Stimulated activated CD8-positive, alpha-beta memory T cell treated with anti-CD3 and anti-CD28 coated beads, Interleukin-15, amount 100 ng/mL, for 4 hours (primary cell): Measurements from ENCODE around the gene MAP7D1.
A peak's percentile ranks its signal among the peaks of the same experiment; 100 is the strongest.

Experiments used
- DNase-seq, 2 donors: peaks; one replicate each; pipeline ENCODE4 v3.0.0-alpha.2; 2020; ENCODE audit warnings: low read depth in 2 of 2

Gene MAP7D1

DNA sequence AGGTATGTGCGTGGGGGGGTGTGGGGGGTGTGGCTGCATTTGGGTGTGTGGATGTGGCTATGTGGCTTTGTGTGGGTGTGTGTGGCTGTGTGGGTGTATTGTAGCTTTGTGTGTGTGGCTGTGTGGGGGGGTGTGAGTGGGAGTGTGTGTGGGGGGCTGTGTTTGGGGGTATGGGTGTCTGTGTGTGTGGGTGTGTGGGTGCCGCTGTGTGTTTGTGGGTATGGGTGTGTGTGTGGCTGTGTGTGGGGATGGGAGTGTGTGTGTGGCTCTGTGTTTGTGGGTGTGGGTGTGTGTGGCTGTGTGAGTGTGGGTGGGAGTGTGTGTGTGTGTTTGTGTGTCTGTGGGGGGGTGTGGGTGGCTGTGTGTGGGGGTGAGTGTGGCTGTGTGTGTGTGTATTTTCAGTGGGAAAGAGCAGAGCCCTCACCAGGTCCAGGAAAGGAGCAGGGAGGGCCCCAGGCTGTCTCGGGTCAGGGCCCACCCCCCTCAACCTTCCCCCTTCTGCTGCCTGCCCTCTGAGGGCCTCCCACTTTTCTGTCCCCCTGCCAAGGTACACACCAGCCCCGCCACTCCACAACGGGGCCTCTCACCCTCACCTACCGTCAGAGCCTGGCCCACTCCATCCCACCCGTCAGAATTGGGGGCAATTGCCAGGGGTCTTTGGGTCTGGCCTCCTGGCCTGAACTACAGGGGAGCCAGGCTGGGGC, 29.0 kb upstream of the MAP7D1 start:
- no peak for DNase-seq

DNA sequence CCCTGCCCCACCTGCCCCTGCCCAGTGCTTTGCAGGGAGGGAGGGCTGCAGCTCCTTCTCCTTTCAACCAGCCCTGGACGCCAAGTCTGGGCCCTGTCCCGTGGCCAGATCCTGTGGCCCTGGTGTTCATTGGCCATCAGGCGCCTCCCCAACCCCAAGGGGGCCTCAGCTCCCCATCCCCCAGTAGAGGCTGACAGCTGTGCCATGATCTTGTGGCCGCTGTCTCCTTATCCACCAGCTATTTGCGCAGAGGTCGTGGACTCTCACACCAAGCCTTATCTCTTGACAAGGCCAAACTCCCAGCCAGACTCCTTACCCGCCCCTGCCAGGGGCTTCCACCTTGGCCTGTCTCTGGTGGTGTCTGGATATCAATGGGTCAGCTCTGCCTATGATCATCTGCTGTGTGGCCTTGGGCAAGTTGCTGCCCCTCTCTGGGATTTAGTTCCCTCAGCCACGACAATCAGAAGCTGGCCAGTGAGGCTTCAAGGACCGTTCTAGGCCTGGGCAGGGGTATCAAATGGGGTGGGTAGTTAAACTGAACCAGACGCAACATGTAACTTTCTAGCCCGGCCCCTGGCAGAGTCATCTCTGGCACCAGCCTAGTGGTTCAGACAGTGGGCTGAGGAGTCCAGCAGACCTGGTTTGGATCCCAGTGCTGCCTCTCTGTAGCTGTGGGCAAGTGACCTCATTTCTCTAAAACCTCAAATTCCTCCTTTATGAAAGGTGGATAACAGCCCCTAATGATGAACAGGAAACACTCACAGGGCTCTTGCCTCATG, 27.6 kb upstream of the MAP7D1 start:
- DNase-seq: no peak

DNA sequence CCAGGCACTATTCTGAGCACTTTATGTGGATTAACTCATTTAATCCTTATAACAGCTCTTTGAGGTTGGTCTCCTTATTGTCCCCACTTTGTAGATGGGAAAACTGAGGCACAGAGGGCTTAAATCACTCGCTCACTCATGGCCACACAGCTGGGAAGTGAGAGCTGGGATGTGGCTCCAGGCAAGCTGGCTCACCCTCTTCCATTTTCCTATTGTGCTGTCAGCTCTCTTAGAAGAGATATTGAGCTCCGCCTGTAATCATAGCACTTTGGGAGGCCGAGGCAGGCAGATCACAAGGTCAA, 27.1 kb upstream of the MAP7D1 start:
- DNase-seq: no peak

DNA sequence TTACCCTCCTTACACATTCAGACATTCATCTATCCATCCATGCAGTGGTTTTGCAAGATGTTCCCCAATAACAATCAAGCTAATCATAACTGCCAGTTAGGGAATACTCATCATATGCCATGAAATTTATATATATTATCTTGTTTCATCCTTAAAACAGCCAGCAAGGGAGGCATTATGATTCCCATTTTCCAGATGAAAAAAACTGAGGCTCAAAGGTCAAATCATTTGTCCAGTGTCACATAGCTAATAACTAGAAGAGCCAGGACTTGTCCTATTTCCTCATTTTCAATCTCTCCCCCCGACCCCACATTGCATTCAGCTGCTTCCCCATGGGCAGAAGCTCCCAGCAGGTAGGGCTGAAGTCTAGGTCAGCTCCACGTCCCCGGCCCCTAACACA, 23.9 kb upstream of the MAP7D1 start:
- DNase-seq: no peak

DNA sequence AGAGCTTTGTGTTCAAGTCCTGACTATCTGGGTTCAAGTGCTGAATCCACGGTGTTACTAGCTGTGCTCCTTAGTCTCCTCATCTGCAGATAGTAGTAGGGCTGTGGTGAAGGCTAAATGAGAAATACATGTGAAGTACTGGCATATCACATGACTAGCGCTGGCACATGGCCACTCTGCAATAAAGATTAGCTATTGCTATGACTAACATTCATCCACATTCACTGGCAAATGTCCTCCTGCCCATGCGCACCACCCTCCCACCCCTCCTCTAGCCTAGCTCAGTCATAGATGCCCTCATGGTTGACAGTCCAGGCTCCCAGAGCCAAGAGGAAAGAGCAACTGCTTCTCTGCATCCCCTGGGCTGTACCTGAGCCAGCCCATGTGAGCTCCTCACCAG, 22.5 kb upstream of the MAP7D1 start:
- DNase-seq: no peak

DNA sequence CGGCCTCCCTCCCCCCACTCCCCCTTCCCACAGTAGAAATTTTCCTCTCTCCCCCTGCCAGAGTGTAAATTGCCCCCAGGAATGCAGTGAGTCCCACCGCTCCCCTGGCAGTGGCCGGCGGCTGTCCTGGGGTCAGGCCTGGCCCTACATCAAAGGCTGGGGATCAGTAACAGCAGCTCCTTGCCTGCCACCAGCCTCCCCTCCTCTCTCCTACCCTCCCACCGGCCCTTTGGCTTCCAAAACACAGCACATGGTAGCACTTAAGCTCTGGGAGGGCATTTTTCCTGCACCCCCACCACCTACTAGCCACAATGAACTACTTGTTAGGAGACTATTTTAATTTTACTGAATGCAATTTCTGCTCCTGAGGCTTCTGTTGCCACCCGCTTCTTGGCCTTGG, 21.9 kb upstream of the MAP7D1 start:
- DNase-seq: no peak

DNA sequence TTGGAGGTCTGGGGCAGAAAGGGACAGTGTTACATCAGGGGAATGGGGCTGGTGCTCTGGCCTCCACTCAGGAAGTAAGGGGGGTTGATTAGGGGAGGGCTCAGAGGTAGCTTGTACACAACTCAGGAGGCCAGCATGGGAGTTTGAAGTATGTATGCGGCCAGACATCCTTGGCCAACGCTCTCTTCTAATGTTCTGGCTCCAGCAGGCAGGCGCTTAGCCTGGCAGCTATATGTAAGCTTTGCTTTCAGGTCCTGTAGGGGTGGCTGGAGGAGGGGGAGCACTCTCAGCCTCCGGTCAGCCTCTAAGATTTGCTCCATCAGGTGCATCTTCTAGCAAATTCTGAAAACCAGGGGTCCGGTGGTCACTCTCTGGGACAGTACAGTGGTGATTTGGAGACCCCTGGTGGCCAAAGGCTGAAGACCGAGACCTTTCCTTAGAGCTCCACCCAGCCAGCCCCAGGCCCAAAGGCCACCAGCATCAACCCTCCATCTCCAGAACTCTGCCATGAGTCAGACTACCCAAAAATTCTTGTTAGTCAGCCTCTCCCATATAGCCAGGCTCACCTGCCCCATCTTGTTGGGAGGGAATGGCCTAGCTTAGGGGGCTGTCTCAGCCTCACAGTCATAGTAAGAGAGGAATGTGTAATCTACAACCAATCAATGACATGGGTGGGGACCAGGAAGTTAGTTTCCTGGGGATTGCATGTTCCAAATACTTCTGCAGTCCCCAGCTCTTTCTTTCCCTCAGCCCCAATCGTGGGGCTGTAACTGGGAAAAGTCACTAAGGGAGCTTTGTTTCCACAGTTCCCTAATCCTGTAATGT, 21.2 kb upstream of the MAP7D1 start:
- no peak for DNase-seq

DNA sequence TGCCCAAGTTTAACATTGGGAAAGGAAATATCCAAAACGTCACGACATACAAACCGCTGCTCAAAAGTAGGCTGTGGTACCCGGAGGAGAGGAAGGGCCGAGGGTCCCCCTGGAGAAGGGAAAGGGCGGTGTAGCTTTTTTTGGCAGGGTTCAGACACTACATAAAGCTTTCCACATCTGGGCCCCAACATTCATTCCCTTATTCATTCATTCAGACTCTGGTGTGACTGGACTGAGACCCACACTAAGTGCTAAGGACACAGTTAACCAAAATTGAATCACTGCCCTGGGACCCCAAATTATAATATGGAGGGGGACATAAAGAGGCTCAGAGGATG, 20.7 kb upstream of the MAP7D1 start:
- DNase-seq: no peak

DNA sequence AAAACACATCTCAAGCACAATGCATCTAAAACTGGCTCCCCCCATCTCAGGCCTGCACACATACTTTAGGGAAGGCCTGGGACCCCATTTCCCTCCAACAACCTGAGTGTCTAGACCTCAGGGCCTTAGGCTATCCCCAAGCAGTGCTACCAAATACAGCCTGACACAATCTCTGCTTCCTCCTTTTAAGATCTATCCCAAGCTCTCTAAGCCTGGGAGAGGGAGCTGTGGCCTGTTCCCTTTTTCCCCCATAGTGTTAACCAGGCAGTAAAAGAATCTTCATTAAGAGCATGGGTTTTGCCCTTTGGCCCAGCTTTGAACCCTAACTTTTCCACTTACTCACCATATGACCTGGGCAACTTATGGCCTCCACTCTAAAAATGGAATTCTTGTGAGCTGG, 20.2 kb upstream of the MAP7D1 start:
- DNase-seq: no peak

DNA sequence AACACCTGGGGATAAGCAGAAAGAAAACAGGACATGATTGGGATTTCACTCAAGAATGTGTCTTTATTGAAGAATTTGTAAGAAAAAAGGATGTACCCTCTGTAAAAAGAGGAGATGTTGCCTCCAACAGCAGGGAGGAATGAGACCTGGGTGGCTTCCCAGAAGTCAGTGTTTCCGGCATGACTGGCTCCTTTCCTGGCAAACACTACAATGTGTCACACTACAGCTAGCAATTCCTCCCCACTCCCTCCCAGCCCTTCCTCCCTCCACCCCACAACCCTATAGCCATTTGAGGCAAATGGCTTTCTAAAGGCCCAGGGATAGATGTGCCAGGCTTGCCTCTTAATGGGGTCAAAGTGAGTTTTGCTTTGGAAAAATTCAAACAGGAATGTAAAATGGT, 19.4 kb upstream of the MAP7D1 start:
- no peak for DNase-seq

DNA sequence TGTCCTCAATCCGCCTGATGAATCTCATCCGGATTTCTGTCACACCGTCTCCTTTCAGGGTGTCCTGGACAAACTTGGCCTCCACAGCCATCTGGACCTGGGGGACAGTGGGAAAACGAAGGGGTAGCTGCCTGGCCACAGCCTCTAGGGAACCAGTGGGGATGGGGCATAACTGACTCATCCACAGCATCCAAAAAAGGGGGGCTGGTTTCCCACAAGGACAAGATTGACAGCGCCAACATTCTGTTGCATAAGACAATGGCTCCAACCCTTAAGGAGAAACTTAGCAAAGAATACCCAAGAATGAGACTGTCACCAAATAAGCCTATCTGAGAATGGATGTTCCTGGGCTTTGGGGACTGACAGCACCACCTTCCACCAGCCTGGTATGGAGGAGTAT, 18.7 kb upstream of the MAP7D1 start:
- DNase-seq: no peak

DNA sequence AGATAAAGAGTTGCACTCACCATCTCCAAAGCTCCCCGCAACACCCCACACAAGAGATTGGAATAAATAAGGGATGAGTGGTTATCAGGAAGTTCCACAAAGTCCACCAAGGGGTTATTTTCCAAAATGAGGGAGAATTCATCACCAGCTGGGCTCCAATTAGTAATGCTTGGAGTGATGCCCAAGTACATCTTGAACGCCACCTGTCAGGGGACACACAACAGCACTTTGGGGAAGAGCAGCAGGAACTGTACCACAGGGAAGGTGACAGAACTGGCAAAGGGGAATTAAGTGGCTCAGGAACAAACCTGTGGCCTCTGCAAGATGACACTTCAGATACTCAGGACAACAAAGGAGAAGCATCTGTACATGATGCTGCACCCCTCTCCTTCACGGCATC, 18.2 kb upstream of the MAP7D1 start:
- no peak for DNase-seq

DNA sequence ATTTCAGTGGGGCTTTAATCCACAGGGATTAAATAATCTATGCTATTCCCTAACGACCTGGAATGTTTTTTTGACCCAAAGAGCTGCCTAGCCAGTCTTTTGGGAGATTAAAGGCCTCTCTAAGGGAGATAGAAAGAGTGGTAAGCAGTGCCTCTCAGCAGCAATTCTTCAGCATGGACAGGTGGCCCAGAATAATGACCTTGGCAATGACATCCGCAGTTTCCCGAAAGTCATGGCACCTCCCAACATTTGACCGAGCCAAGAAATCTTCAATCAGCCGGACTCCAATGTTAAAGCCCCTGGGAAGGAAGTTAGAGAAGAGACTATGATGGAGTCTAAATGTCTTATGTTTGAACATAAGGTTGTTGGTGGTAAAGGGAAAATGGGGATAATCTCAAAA, 16.4 kb upstream of the MAP7D1 start:
- DNase-seq: no peak

DNA sequence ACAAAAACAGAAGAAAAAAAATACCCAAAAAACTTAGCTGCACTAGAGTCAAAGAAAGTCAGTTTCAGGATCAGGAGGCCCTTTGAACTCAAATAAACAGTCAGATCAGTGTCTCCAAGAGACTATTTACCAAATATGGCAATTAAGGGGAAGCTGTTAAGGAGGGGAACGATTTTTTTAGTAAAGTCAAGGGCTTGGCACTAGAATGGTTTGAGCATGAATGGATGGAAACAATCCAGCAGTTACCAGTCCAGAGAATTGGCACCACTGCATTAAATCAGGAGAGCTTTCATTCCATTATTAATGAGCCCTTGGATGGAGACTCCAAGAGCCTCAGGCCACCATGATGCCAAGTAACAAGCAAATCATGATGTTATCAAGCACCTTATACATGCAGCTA, 13.8 kb upstream of the MAP7D1 start:
- no peak for DNase-seq

DNA sequence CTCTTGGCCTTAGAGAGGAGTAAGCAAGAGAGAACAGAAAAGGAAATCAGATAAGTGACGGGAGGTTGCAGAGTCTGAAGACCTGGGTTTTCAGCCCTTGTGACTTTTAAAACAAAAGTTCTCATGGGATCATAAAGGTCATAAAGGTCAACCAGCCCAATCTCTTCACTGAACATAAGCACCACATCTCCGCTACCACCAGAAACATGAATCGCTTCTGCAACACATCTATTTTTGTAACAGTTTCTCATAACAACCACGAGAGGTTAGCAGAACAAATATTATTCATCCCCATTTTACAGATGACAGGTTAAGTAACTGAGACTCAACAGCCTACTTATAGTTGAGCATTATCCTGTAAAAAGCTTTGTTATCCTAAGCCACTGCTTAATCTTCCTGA, 12.5 kb upstream of the MAP7D1 start:
- no peak for DNase-seq

DNA sequence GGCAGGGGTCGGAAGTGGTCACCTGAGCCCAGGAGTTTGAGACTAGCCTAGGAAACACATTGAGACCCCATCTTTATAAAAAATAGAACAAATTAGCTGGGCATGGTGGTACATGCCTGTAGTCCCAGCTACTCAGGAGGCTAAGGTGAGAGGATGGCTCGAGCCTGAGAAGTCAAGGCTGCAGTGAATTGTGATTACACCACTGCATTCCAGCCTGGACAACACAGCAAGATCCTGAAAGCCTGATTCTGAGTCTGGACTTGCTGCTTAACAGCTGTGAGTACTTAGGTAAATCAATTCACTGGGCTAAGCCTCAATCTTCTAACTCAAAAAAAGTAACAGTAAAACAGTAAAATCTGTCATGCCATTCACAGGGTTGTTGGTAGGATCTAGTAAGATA, 11.5 kb upstream of the MAP7D1 start:
- no peak for DNase-seq

DNA sequence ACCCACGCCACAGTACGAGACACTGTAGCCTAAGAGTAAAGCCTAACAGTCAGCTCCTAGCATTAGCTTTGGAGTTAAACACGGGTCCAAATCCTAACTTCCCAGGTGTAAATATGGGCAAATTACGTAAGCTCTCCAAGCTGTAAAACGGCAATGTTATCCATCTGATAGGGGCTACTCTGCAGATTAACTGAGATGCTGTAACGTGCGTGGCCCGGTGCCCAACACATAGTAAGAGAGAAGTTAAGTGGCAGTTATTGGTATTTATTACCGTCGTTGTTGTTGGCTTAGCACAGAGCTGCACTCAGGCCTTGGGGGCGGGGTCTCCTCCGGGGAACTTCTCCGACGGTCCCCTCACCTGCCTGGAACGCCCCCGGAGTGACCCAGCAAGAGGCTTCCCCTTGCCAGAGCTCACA, 7.1 kb upstream of the MAP7D1 start:
- no peak for DNase-seq

DNA sequence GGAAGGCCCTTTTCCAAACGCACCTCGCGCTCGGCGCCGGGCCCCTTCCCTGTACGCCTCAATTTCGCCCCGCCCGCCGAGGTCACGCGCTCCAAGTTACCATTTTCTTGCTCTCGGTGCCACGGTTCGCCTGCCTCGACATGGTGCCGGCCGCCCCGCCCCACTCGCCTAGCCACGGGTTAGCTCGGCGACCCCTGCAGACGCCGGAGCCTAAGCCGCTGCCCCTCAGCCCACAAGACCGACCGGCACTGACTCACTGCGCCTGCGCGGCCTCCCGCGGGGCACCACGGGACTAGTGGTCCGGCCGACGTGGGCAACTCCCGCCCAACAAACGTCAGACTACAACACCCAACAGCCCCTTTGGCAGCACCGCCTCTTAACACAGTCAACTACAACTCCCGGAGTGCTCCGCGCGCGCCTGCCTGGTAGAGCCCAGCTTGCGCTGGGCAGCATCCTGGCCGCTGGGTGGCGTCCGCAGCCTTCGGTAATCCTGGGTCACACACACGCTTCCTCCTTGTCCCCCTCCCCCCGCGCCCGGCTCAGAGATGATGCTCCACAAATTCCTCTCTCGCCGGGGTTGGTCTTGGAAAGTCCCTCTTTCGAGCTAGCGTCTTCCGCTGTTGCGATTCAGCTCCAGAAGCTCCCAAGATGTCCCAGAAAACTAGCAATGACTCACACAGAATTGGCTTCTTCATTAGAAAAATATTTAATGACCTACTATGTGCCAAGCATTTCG, 6.6 kb upstream of the MAP7D1 start, which contains the start of gene TRAPPC3:
TRAPPC3 (minus strand) TSS at position 250 of the 736 bp plus-strand sequence; CDS start at position 142, 108 bp downstream.
- peak; percentile 99 for DNase-seq

DNA sequence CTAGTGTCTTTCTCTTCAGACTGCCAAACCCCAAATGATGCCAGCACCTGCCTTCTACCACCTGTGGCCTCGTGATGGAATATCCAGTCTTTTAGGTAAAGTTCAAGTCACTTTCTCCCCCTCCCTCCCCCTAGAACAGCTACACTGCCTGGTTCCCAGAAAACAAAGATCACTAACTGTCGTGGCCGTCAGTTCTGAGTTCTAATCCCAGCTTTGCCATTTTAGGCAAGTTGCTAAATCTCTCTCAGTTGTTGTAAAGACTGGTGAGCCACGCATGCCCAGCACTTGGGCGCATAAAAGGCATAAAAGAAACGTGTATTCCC, 6.0 kb upstream of the MAP7D1 start:
- no peak for DNase-seq

DNA sequence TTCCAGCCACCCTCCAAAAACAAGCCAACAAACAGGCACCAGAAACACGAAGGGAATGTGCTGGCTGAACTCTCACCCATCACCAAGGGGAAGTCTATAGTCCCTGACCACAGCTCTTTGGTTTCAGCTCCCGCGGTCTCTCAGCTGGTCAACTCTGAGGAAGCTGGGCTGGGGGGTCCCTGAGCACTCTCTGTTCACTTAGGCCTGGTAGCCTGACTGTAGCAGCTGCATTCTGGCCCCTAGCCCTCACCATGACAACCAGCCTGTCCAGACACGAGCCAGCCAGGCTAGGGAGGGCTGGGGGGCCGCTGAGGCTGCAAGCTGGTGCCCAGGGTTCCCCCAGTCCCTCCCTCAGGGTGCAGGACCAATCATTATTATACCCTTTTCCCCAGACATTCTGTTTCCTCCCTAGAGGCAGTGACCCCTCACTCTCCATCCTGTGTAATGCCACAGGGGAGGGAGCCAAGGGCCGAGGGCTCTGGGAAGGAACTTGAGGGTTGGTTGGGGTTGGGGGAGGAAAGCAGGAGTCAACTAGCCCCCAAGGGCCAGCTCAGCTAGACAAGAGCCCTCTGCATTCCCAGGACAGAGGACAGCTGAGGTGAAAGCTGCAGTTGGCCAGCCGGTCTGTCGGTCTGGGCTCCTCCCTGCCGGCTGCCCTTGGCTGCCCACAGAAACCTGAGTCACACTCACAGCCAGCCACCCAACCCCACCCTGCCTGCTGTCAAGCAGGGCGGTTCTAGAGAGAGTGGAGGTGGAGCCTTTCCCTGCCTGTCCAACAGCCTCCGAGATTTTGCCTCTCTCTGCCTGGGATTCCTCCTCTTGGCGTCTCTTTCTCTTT, 5.4 kb upstream of the MAP7D1 start:
- DNase-seq: peak; percentile 50 to 52

DNA sequence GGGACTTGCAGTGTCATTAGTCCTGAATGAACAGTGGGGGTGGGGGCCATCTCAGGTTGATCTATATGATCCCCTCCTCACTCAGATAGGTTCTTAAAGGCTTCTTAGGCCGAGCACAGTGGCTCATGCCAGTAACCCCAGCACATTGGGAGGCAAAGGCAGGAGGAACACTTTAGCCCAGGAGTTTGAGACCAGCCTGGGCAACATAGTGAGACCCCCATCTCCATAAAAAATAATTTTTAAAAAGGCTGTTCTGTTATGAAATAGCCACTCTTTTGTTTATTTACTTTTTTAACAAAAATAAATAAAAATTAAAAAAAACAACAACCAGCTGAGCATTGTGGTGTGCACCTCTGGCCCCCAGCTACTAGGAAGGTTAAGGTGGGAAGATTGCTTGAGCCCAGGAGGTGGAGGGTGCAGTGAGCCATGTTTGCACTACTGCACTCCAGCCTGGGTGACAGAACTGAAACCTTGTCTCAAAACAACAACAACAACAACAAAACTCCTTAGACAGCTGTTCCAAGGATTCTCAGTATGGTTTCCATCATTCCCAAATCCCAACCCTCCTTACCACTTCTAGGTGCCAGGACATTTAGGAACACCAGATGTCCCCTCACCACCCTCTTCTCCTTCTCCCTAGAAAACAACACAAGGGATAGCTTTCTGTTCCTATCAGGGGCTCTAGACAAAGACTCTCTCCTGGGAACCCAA, 4.7 kb upstream of the MAP7D1 start:
- DNase-seq: no peak
